Keratinocyte (primary cell): ENCODE results near the gene S100A6. TPM values are rescaled to one million over a fixed set of nuclear protein-coding genes. Genes with fewer than 3 reads are reported as not detected.

ENCODE experiments used
- DNase-seq: peaks from one replicate; pipeline ENCODE4 v3.0.0-alpha.2; 2011; ENCODE audit warnings: low read depth, missing footprints, low spot score
- FAIRE-seq: peaks from 2 replicates; lab custom pipeline; 2011; peaks lifted over from hg19 to GRCh38; lab: Jason Lieb, UNC
- H2AFZ ChIP-seq: 2 replicates; pipeline ENCODE4 v1.6.0; 2012; ENCODE audit warnings: low read length, control low read depth, inconsistent platforms; ENCODE audit not compliant: control insufficient read depth
- H3K27ac ChIP-seq: 2 replicates; pipeline ENCODE4 v1.5.1; 2011; ENCODE audit warnings: low read length; ENCODE audit not compliant: control insufficient read depth, insufficient read depth
- H3K27me3 ChIP-seq: 3 replicates; pipeline ENCODE4 v1.6.0; 2011; ENCODE audit warnings: low read length; ENCODE audit not compliant: control insufficient read depth, insufficient read depth; ENCODE audit errors: extremely low read depth
- H3K36me3 ChIP-seq, 2 experiments: 2 replicates in 1 of 2; 3 replicates in 1 of 2; pipeline ENCODE4 v1.5.1; 2011; ENCODE audit warnings: low read length in 2 of 2, mild to moderate bottlenecking in 1 of 2; ENCODE audit not compliant: control insufficient read depth in 2 of 2, insufficient read depth in 2 of 2; ENCODE audit errors: extremely low read depth in 1 of 2
- H3K4me1 ChIP-seq: 3 replicates; pipeline ENCODE4 v1.5.1; 2011; ENCODE audit warnings: low read length; ENCODE audit not compliant: control insufficient read depth, insufficient read depth; ENCODE audit errors: extremely low read depth
- H3K4me2 ChIP-seq: 3 replicates; pipeline ENCODE4 v1.6.0; 2011; ENCODE audit warnings: low read depth, low read length; ENCODE audit not compliant: control insufficient read depth, insufficient read depth; ENCODE audit errors: extremely low read depth
- H3K4me3 ChIP-seq, 3 experiments: fragments of 200-600 bp in 1 of 3; sonication (generic) in 1 of 3; 2 replicates in 2 of 3; 3 replicates in 1 of 3; pipeline ENCODE4 v1.5.1; 2011 to 2016; ENCODE audit warnings: low read length in 3 of 3, mild to moderate bottlenecking in 3 of 3, control low read depth in 2 of 3, inconsistent platforms in 1 of 3, low read depth in 1 of 3, mixed read lengths in 1 of 3, mixed run types in 1 of 3, moderate library complexity in 1 of 3; ENCODE audit not compliant: control insufficient read depth in 2 of 3, insufficient read depth in 2 of 3; ENCODE audit errors: extremely low read depth in 1 of 3
- H3K79me2 ChIP-seq: 2 replicates; pipeline ENCODE4 v1.6.0; 2012; ENCODE audit warnings: low read length; ENCODE audit not compliant: control insufficient read depth, insufficient read depth
- H3K9ac ChIP-seq: 3 replicates; pipeline ENCODE4 v1.6.0; 2011; ENCODE audit warnings: low read length; ENCODE audit not compliant: control insufficient read depth, insufficient read depth; ENCODE audit errors: extremely low read depth
- H3K9me1 ChIP-seq: 3 replicates; pipeline ENCODE4 v1.6.0; 2011; ENCODE audit warnings: low read length; ENCODE audit not compliant: control insufficient read depth, insufficient read depth; ENCODE audit errors: extremely low read depth
- H3K9me3 ChIP-seq: 2 replicates; pipeline ENCODE4 v1.5.1; 2012; ENCODE audit warnings: low read depth, low read length; ENCODE audit not compliant: control insufficient read depth
- H4K20me1 ChIP-seq: 3 replicates; pipeline ENCODE4 v1.6.0; 2011; ENCODE audit warnings: low read length; ENCODE audit not compliant: control insufficient read depth, insufficient read depth; ENCODE audit errors: extremely low read depth
- CTCF ChIP-seq, 3 experiments: IDR thresholded peaks in 1 of 3; conservative IDR thresholded peaks in 1 of 3; optimal IDR thresholded peaks in 1 of 3; 2 replicates in 2 of 3; 3 replicates in 1 of 3; pipeline versions ENCODE3 to v1.5.1; 2011; ENCODE audit warnings: low read length in 3 of 3, mild to moderate bottlenecking in 3 of 3, moderate library complexity in 2 of 3, control low read depth in 1 of 3, inconsistent platforms in 1 of 3; ENCODE audit not compliant: insufficient read depth in 2 of 3; ENCODE audit errors: extremely low read depth in 1 of 3
- EZH2 ChIP-seq: IDR thresholded peaks from one replicate; pipeline ENCODE4 v1.6.1; 2012; ENCODE audit warnings: inconsistent platforms, mild to moderate bottlenecking, low read length, moderate library complexity
- dilution Hi-C: fragments of 300-500 bp; cut with MboI; formaldehyde crosslinking; loops from one replicate; pipeline ENCODE4 v1.7.0; 2020; ENCODE audit warnings: low sequenced_read_pairs; ENCODE audit not compliant: extremely low pct_ligation_motif_present
- polyA plus RNA-seq, 5 experiments: library from polyadenylated mRNA; depleted of rRNA in 3 of 5; stranded (reverse) in 3 of 5; stranded (forward) in 1 of 5; unstranded in 1 of 5; fragments of >200 nt; gene quantifications; 1 replicate in 1 of 5; 2 replicates in 3 of 5; 3 replicates in 1 of 5; pipeline versions ENCODE4 v1.2.1 to v1.2.3, GENCODE V29; 2011 to 2012; ENCODE audit warnings: missing spikeins in 2 of 5, low read depth in 1 of 5, low replicate concordance in 1 of 5

The S100A6 gene
- polyA plus RNA-seq, 1 donor (not counting 4 experiments of a cell fraction or from before 2014, with no cell fraction given) = 2,598 TPM

DNA sequence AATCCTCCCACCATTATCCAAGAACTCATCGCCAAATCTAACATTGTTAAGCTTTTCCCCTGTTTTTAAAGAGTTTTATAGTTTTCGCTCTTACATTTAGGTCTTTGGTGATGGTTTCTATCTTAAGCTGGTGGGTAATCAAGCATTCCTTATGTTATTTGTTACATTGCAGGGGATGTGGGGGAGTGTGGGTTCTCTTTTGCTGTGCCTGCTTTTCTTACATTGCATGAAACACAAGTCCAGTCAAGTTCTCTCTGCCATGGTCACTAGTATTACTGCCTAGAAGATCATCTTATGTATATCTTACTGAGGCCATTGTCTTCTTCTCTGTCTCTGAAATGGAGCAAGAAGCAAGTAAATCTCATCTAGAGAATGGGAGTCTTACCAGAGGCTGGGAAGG is 48.1 kb downstream of the S100A6 start:
- TF ChIP-seq CTCF (optimal IDR thresholded peaks at IDR 0.05 in 1 of 3, IDR thresholded peaks at IDR 0.05 in 1 of 3, conservative IDR thresholded peaks at IDR 0.05 in 1 of 3; ENCODE audit: extremely low read depth in 1 of 3, insufficient read depth in 2 of 3, low read length in 3 of 3) = no peak
- TF ChIP-seq EZH2 = no peak
- Histone ChIP-seq H3K9me1 (no peaks in the 10 kb centered on the region), H3K27me3 (peaks cover 4% of the 10 kb centered on the region), H3K9me3 (no peaks in the 10 kb centered on the region), H3K4me2 (no peak overlapping the region), H3K9ac (no peak overlapping the region), H3K79me2 (no peaks in the 10 kb centered on the region), H3K4me1 (peaks cover 30% of the 10 kb centered on the region), H4K20me1 (no peaks in the 10 kb centered on the region), H2AFZ (no peak overlapping the region), H3K27ac (no peak overlapping the region), H3K4me3 (no peak overlapping the region), H3K36me3 (no peaks in the 10 kb centered on the region)
- DNase-seq (no peak), FAIRE-seq (no peak)
- dilution Hi-C loops = no loop called here

DNA sequence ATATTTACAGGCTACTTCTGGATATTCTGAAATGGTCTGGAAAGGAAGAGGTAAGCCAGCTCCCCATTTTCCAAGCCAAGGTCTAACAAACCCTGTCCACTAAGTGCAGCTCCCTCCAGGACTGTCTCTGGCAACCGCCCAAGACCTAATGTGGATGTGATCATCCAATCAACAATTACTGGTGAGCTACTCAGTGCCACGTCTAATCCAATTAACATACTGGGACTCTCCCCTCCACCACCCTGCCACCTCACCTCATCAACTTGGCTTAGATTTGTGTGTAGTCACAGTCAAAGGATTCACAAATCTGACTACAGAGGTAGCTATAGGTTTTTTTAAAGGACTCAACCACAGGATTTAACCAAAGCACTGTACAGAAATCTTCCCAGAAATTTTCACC is 49.9 kb downstream of the S100A6 start:
- dilution Hi-C loops = no loop called here
- Histone ChIP-seq H2AFZ (no peak overlapping the region), H3K9ac (no peak overlapping the region), H3K4me2 (no peak overlapping the region), H3K27me3 (peaks cover 4% of the 10 kb centered on the region), H3K36me3 (no peaks in the 10 kb centered on the region), H3K79me2 (no peaks in the 10 kb centered on the region), H3K9me1 (no peaks in the 10 kb centered on the region), H3K4me3 (no peak overlapping the region), H4K20me1 (no peaks in the 10 kb centered on the region), H3K27ac (no peak overlapping the region), H3K9me3 (no peaks in the 10 kb centered on the region), H3K4me1 (peaks cover 21% of the 10 kb centered on the region)
- TF ChIP-seq EZH2 = no peak
- no peak for TF ChIP-seq CTCF (optimal IDR thresholded peaks at IDR 0.05 in 1 of 3, IDR thresholded peaks at IDR 0.05 in 1 of 3, conservative IDR thresholded peaks at IDR 0.05 in 1 of 3; ENCODE audit: extremely low read depth in 1 of 3, insufficient read depth in 2 of 3, low read length in 3 of 3)
- DNase-seq = no peak
- FAIRE-seq = peak; percentile 56

Other genes with a start within 250 kb of the S100A6 start
- 0.93 to 1.9 TPM (median 1.0 TPM) in 3 replicates for gene PGLYRP3, start 223.0 kb downstream of the S100A6 start, polyA plus RNA-seq
- 2.4 to 21.6 TPM (median 3.8 TPM) in 3 replicates for gene PGLYRP4, start 187.2 kb downstream of the S100A6 start, polyA plus RNA-seq
- gene S100A9, start 178.1 kb downstream of the S100A6 start, polyA plus RNA-seq = 238 to 1,827 TPM (median 297 TPM) in 3 replicates
- gene S100A12, start 160.4 kb downstream of the S100A6 start, polyA plus RNA-seq = 0.65 to 6.3 TPM (median 1.5 TPM) in 3 replicates
- 99.7 to 1,918 TPM (median 403 TPM) in 3 replicates for gene S100A8, start 144.9 kb downstream of the S100A6 start, polyA plus RNA-seq
- 0.01 TPM in 1 of 3 replicates, not detected in the others for gene S100A7A, start 119.5 kb downstream of the S100A6 start, polyA plus RNA-seq
- 13.1 to 31.2 TPM (median 16.0 TPM) in 3 replicates for gene S100A7, start 75.3 kb downstream of the S100A6 start, polyA plus RNA-seq
- 0.20 to 0.76 TPM (median 0.24 TPM) in 3 replicates for gene S100A5, start 4.9 kb upstream of the S100A6 start, polyA plus RNA-seq
- 21.4 to 40.2 TPM (median 26.7 TPM) in 3 replicates for gene S100A4, start 9.8 kb upstream of the S100A6 start, polyA plus RNA-seq
- gene S100A3, start 13.3 kb upstream of the S100A6 start, polyA plus RNA-seq = 12.6 to 24.0 TPM (median 15.1 TPM) in 3 replicates
- gene S100A2, start 29.9 kb upstream of the S100A6 start, polyA plus RNA-seq = 10,013 to 12,757 TPM (median 12,412 TPM) in 3 replicates
- 1,620 to 2,357 TPM (median 2,299 TPM) in 3 replicates for gene S100A16, start 77.1 kb upstream of the S100A6 start, polyA plus RNA-seq
- gene S100A14, start 80.3 kb upstream of the S100A6 start, polyA plus RNA-seq = 1,249 to 1,646 TPM (median 1,394 TPM) in 3 replicates
- 215 to 276 TPM (median 228 TPM) in 3 replicates for gene S100A13, start 91.5 kb upstream of the S100A6 start, polyA plus RNA-seq
- 0.12 to 0.15 TPM in 2 of 3 replicates, not detected in the other for gene S100A1, start 92.4 kb upstream of the S100A6 start, polyA plus RNA-seq
- 46.7 to 68.6 TPM (median 56.0 TPM) in 3 replicates for gene CHTOP, start 98.1 kb upstream of the S100A6 start, polyA plus RNA-seq
- gene SNAPIN, start 122.7 kb upstream of the S100A6 start, polyA plus RNA-seq = 48.6 to 52.1 TPM (median 49.4 TPM) in 3 replicates
- 185 to 256 TPM (median 232 TPM) in 3 replicates for gene ILF2, start 135.0 kb upstream of the S100A6 start, polyA plus RNA-seq
- not detected in 3 replicates for gene NPR1, start 142.7 kb upstream of the S100A6 start, polyA plus RNA-seq
- gene INTS3, start 192.1 kb upstream of the S100A6 start, polyA plus RNA-seq = 24.6 to 34.5 TPM (median 26.0 TPM) in 3 replicates
- gene SLC27A3, start 239.4 kb upstream of the S100A6 start, polyA plus RNA-seq = 7.4 to 9.6 TPM (median 8.2 TPM) in 3 replicates